Psoas muscle (tissue), 8 donors: Measurements from ENCODE around the gene ELFN1. TPM values are rescaled to one million over a fixed set of nuclear protein-coding genes. Genes with fewer than 3 reads are reported as not detected.

Experiments used
- ATAC-seq, 4 donors: fragments of 200-7000 bp; cut with Tn5 transposase; one replicate each; pipeline ENCODE4 v1.9.1; 2020; ENCODE audit warnings: moderate library complexity in 3 of 4, mild to moderate bottlenecking in 2 of 4
- DNase-seq, 2 donors: peaks; one replicate each; pipeline ENCODE4 v3.0.0-alpha.2; 2020
- H3K27ac ChIP-seq: fragments of 200-600 bp; one replicate; pipeline ENCODE4 v1.8.0; 2022
- H3K27me3 ChIP-seq, 3 donors: fragments of 200-600 bp in 1 of 3; one replicate each; pipeline versions ENCODE4 v1.6.1 to v1.8.0; 2013 to 2022; ENCODE audit warnings: low read length in 2 of 3, mild to moderate bottlenecking in 2 of 3, moderate library complexity in 1 of 3; ENCODE audit not compliant: insufficient read depth in 3 of 3
- H3K36me3 ChIP-seq, 2 donors: fragments of 200-600 bp in 1 of 2; one replicate each; pipeline versions ENCODE4 v1.6.1 to v1.8.0; 2013 to 2022; ENCODE audit warnings: low read depth in 1 of 2, mild to moderate bottlenecking in 1 of 2, moderate library complexity in 1 of 2; ENCODE audit not compliant: insufficient read depth in 1 of 2
- H3K4me1 ChIP-seq: fragments of 200-600 bp; one replicate; pipeline ENCODE4 v1.8.0; 2022
- H3K4me3 ChIP-seq: fragments of 200-600 bp; one replicate; pipeline ENCODE4 v1.8.0; 2022; ENCODE audit warnings: mild to moderate bottlenecking
- H3K9me3 ChIP-seq: fragments of 200-600 bp; one replicate; pipeline ENCODE4 v1.8.0; 2022
- CTCF ChIP-seq: fragments of 200-600 bp; IDR thresholded peaks from one replicate; pipeline ENCODE4 v1.8.0; 2022; ENCODE audit warnings: antibody characterized with exemption
- WGBS, 3 donors: extraction: QIAGEN DNeasy Blood & Tissue Kit; methylation state at CpG; one replicate each; pipeline versions ENCODE4 v1.1.6 to v1.1.7; 2013; 5-methylcytosine and 5-hydroxymethylcytosine counted together
- intact Hi-C, 2 donors: fragments of 100-400 bp; cut with DNase I; formaldehyde crosslinking; loops; one replicate each; pipeline versions ENCODE4 v1.11.0 to v1.14.2; 2022
- long read RNA-seq, 2 donors: library from polyadenylated mRNA; unstranded; transcript quantifications; one replicate each; pipeline ENCODE4 v2.0.0, GENCODE V29; 2021
- polyA plus RNA-seq, 3 donors: library from polyadenylated mRNA; stranded (reverse); fragments of 200-250 nt; gene quantifications; one replicate each; pipeline ENCODE4 v1.2.3, GENCODE V29; 2013
- total RNA-seq, 4 donors: library from RNA; stranded (reverse); fragmentation: NEBNext Ultra II Directional in 2 of 4; extraction: Animal tissue kit (Norgen Biotek cat#: 25700) in 2 of 4; gene quantifications; one replicate each; pipeline versions ENCODE4 v1.2.1 to v1.2.4, GENCODE V29; 2021 to 2023
- donor health status: healthy with polysubstance abuse.
- donor health status: DM: no; HTN: no; CAD: no; lungs with moderate emphysema.
- donor health status: Bipolar disorder and iron deficiency.
- donor health status: healthy.
- donor health status: DM: yes; HTN: yes; CAD: no.
- donor health status: DM: no; HTN: no; CAD: no.
- donor health status: DM: no; HTN: no; CAD: no.
- donor health status: DM: yes; HTN: yes; CAD: no.

The ELFN1 gene
- total RNA-seq (under 1 TPM; 0.46 to 0.73 (median 0.66) TPM), polyA plus RNA-seq (under 1 TPM; 0.11 to 0.87 (median 0.27) TPM)
- long read RNA-seq, donor 1, result 0 reads
- long read RNA-seq, donor 2, partial matches to known transcripts, result 0 of 1 reads
- long read RNA-seq, donor 2, other reads (novel, unspliced or antisense), result 1 of 1 reads

- H3K4me3 ChIP-seq, result peak within 1 kb of the TSS; percentile 55
- DNase-seq (peak; percentile 10 to 46), ATAC-seq (no peak)
- H3K36me3 ChIP-seq, result no peaks in the 10 kb centered on the region
- H3K27me3 ChIP-seq, result peaks cover 0 to 93% (median 31%) of the 10 kb centered on the region in 3 donors
- H3K9me3 ChIP-seq, result no peaks in the 10 kb centered on the region
- H3K4me1 ChIP-seq, result peaks cover 12% of the 10 kb centered on the region
- no peak for TF ChIP-seq CTCF
- intact Hi-C loops, result loop anchor here in 1 of 2 donors (10.0 kb wide), 2 partner anchors 535 to 675 kb away; no protein-coding TSS in a partner anchor
- WGBS, 3 donors, result 1 to 6% (median 3%) methylated on average over 35 to 106 of the region's 110 CpGs
- H3K27ac ChIP-seq, result no peak within 1 kb of the TSS
Measured at GRCh38 chr7:1669954-1670893, at the start of gene ELFN1. Gene ELFN1 (plus strand): TSS chr7:1670277. CDS start chr7:1744597, 74,320 bp downstream.

- no peaks in the 10 kb centered on the region for H3K9me3 ChIP-seq
- no peak for ATAC-seq
- intact Hi-C loops, result no loop called here
- no peak for TF ChIP-seq CTCF
- no peak for DNase-seq
- H3K4me1 ChIP-seq, result no peaks in the 10 kb centered on the region
- no peak overlapping the region for H3K4me3 ChIP-seq
- no peaks in the 10 kb centered on the region for H3K36me3 ChIP-seq
- no peak overlapping the region for H3K27ac ChIP-seq
- 80 to 84% (median 83%) methylated on average over 25 to 27 of the region's 27 CpGs for WGBS, 3 donors
- H3K27me3 ChIP-seq, result peaks cover 0 to 5% (median 2%) of the 10 kb centered on the region in 3 donors
Measured at GRCh38 chr7:1620835-1621234, 49.2 kb upstream of the ELFN1 start.

GRCh38 chr7:1621718-1622117, 48.4 kb upstream of the ELFN1 start:
- intact Hi-C loops, result no loop called here
- H3K4me1 ChIP-seq, result no peaks in the 10 kb centered on the region
- H3K27ac ChIP-seq, result no peak overlapping the region
- H3K9me3 ChIP-seq, result no peaks in the 10 kb centered on the region
- DNase-seq (no peak), ATAC-seq (no peak)
- H3K36me3 ChIP-seq, result no peaks in the 10 kb centered on the region
- WGBS, 3 donors, result 83 to 86% (median 85%) methylated on average over 13 of the region's 13 CpGs
- peaks cover 0 to 5% (median 2%) of the 10 kb centered on the region in 3 donors for H3K27me3 ChIP-seq
- TF ChIP-seq CTCF, result no peak
- no peak overlapping the region for H3K4me3 ChIP-seq

GRCh38 chr7:1622441-1622840, 47.6 kb upstream of the ELFN1 start:
- Histone ChIP-seq H3K27me3 (peaks cover 0 to 5% (median 2%) of the 10 kb centered on the region in 3 donors), H3K27ac (no peak overlapping the region), H3K4me1 (no peaks in the 10 kb centered on the region), H3K36me3 (no peaks in the 10 kb centered on the region), H3K9me3 (no peaks in the 10 kb centered on the region), H3K4me3 (no peak overlapping the region)
- intact Hi-C loops, result no loop called here
- DNase-seq (no peak), ATAC-seq (no peak)
- TF ChIP-seq CTCF, result no peak
- 84 to 87% (median 86%) methylated on average over 10 of the region's 10 CpGs for WGBS, 3 donors
